ENCODE measurements around the gene CCDC73. TPM values are rescaled to one million over a fixed set of nuclear protein-coding genes. Genes with fewer than 3 reads are reported as not detected.

The CCDC73 gene
- total RNA-seq, 1 donor from 2014 or later, result not detected

GRCh38 chr11:32820497-32820896 is 26.0 kb upstream of the CCDC73 start:
- intact Hi-C loops (cut with DNase I), result no loop called here
- no peak for TF ChIP-seq CTCF (IDR thresholded peaks at IDR 0.05)
- no peaks in the 10 kb centered on the region for H3K36me3 ChIP-seq
- H3K27me3 ChIP-seq, result no peaks in the 10 kb centered on the region
- no peak overlapping the region for H3K4me3 ChIP-seq
- H3K9me3 ChIP-seq, result no peaks in the 10 kb centered on the region
- DNase-seq (no peak), ATAC-seq (no peak)
- no peaks in the 10 kb centered on the region for H3K4me1 ChIP-seq
- H3K27ac ChIP-seq, result no peak overlapping the region

- Histone ChIP-seq H3K27me3 (no peaks in the 10 kb centered on the region), H3K9me3 (no peaks in the 10 kb centered on the region), H3K4me1 (no peaks in the 10 kb centered on the region), H3K36me3 (no peaks in the 10 kb centered on the region), H3K27ac (no peak overlapping the region), H3K4me3 (no peak overlapping the region)
- intact Hi-C loops (cut with DNase I), result no loop called here
- ATAC-seq, result no peak
- TF ChIP-seq CTCF (IDR thresholded peaks at IDR 0.05), result no peak
- DNase-seq, result no peak
Measured at GRCh38 chr11:32819187-32819586, 24.7 kb upstream of the CCDC73 start.

- ATAC-seq, result peak; percentile 49
- no peaks in the 10 kb centered on the region for H3K36me3 ChIP-seq
- intact Hi-C loops (cut with DNase I), result no loop called here
- no peak for TF ChIP-seq CTCF (IDR thresholded peaks at IDR 0.05)
- DNase-seq, result no peak
- no peaks in the 10 kb centered on the region for H3K27me3 ChIP-seq
- H3K27ac ChIP-seq, result no peak overlapping the region
- no peak overlapping the region for H3K4me3 ChIP-seq
- no peaks in the 10 kb centered on the region for H3K4me1 ChIP-seq
- H3K9me3 ChIP-seq, result no peaks in the 10 kb centered on the region
Measured at GRCh38 chr11:32817852-32818183, 23.4 kb upstream of the CCDC73 start.

- no peaks in the 10 kb centered on the region for H3K4me1 ChIP-seq
- no peak for TF ChIP-seq CTCF (IDR thresholded peaks at IDR 0.05)
- no peaks in the 10 kb centered on the region for H3K9me3 ChIP-seq
- no peak overlapping the region for H3K27ac ChIP-seq
- no peaks in the 10 kb centered on the region for H3K36me3 ChIP-seq
- intact Hi-C loops (cut with DNase I), result no loop called here
- H3K27me3 ChIP-seq, result no peaks in the 10 kb centered on the region
- no peak overlapping the region for H3K4me3 ChIP-seq
- DNase-seq (no peak), ATAC-seq (no peak)
Measured at GRCh38 chr11:32817181-32817851, 22.9 kb upstream of the CCDC73 start.

- intact Hi-C loops (cut with DNase I), result no loop called here
- TF ChIP-seq CTCF (IDR thresholded peaks at IDR 0.05), result peak; percentile 72
Measured at GRCh38 chr11:32809313-32809712, 14.9 kb upstream of the CCDC73 start.

GRCh38 chr11:32796425-32796824 is 2.0 kb upstream of the CCDC73 start:
- intact Hi-C loops (cut with DNase I), result no loop called here
- Histone ChIP-seq H3K27ac (no peak overlapping the region), H3K4me3 (no peak overlapping the region), H3K4me1 (no peaks in the 10 kb centered on the region), H3K9me3 (no peaks in the 10 kb centered on the region), H3K27me3 (no peaks in the 10 kb centered on the region), H3K36me3 (no peaks in the 10 kb centered on the region)
- no peak for TF ChIP-seq CTCF (IDR thresholded peaks at IDR 0.05)
- DNase-seq (no peak), ATAC-seq (no peak)

More at GRCh38 chr11:32809313-32809712, 14.9 kb upstream of the CCDC73 start:
- H3K27me3 ChIP-seq, result no peaks in the 10 kb centered on the region
- no peaks in the 10 kb centered on the region for H3K36me3 ChIP-seq
- no peaks in the 10 kb centered on the region for H3K4me1 ChIP-seq
- H3K27ac ChIP-seq, result no peak overlapping the region
- H3K4me3 ChIP-seq, result no peak overlapping the region
- DNase-seq (peak; percentile 69), ATAC-seq (peak; percentile 98)
- no peaks in the 10 kb centered on the region for H3K9me3 ChIP-seq

All from upper lobe of right lung (tissue), 1 donor.